ENCODE measurements around the gene DLX5.
"Not testable (repeated sequence)": the region's sequence is repeated elsewhere in the genome, so short reads cannot be mapped to it uniquely, and the experiment has no call there.

DLX5 gene

GRCh38 chr7:97024209-97025129 is at the start of gene DLX5:
DLX5 (minus strand) TSS chr7:97024831; CDS start chr7:97024623, 208 bp downstream.
- DNase-seq, result peak; percentile 18 to 52

- not testable (repeated sequence) for DNase-seq
Measured at GRCh38 chr7:97072025-97072424, 47.4 kb upstream of the DLX5 start.

- peak; percentile 8 to 9 for DNase-seq
Measured at GRCh38 chr7:97064972-97065587, 40.4 kb upstream of the DLX5 start.

GRCh38 chr7:97064020-97064419 is 39.4 kb upstream of the DLX5 start:
- DNase-seq, result no peak

GRCh38 chr7:97043281-97043680 is 18.6 kb upstream of the DLX5 start:
- DNase-seq, result no peak

GRCh38 chr7:97039374-97040065 is 14.9 kb upstream of the DLX5 start:
- no peak for DNase-seq

GRCh38 chr7:97034213-97034852 is 9.7 kb upstream of the DLX5 start:
- DNase-seq, result not testable (repeated sequence)

GRCh38 chr7:97027427-97028234 is 3.0 kb upstream of the DLX5 start:
- peak; percentile 27 to 60 for DNase-seq

GRCh38 chr7:97026715-97027426 is 2.2 kb upstream of the DLX5 start:
- DNase-seq, result no peak

GRCh38 chr7:97025983-97026714 is 1.5 kb upstream of the DLX5 start:
- DNase-seq, result no peak

- DNase-seq, result no peak
Measured at GRCh38 chr7:97025130-97025499, 484 bp upstream of the DLX5 start.

GRCh38 chr7:97022491-97023306 is 1.9 kb downstream of the DLX5 start:
- DNase-seq, result no peak

- no peak for DNase-seq
Measured at GRCh38 chr7:97021747-97022490, 2.7 kb downstream of the DLX5 start.

GRCh38 chr7:97020996-97021746 is 3.5 kb downstream of the DLX5 start:
- no peak for DNase-seq

- no peak for DNase-seq
Measured at GRCh38 chr7:97020601-97020995, 4.0 kb downstream of the DLX5 start.

GRCh38 chr7:97019710-97020225 is 4.9 kb downstream of the DLX5 start:
- no peak for DNase-seq

GRCh38 chr7:97018791-97019531 is 5.7 kb downstream of the DLX5 start:
- no peak for DNase-seq

All from NCI-H187 (cell line).